KMS-11 (cell line): ENCODE results near the gene SREBF1.

Source experiments
- H2AFZ ChIP-seq: fragments of 200-600 bp; sonication (generic); 2 replicates; pipeline ENCODE4 v1.6.1; 2016; ENCODE audit warnings: antibody characterized with exemption, mixed run types, low read depth
- H3K27ac ChIP-seq: fragments of 200-600 bp; sonication (generic); 2 replicates; pipeline ENCODE4 v1.6.1; 2016; ENCODE audit warnings: mild to moderate bottlenecking, mixed run types
- H3K27me3 ChIP-seq: fragments of 200-600 bp; sonication (generic); 2 replicates; pipeline ENCODE4 v1.6.1; 2017; ENCODE audit warnings: mild to moderate bottlenecking, low read depth, mixed run types, moderate library complexity; ENCODE audit not compliant: insufficient read depth
- H3K36me3 ChIP-seq: fragments of 200-600 bp; sonication (generic); 2 replicates; pipeline ENCODE4 v1.6.1; 2017; ENCODE audit warnings: mild to moderate bottlenecking, mixed run types; ENCODE audit not compliant: insufficient read depth
- H3K4me1 ChIP-seq: fragments of 200-600 bp; sonication (generic); 2 replicates; pipeline ENCODE4 v1.6.1; 2016; ENCODE audit warnings: mild to moderate bottlenecking, low read depth, mixed run types; ENCODE audit not compliant: poor library complexity, severe bottlenecking
- H3K4me2 ChIP-seq: fragments of 200-600 bp; sonication (generic); 2 replicates; pipeline ENCODE4 v1.7.0; 2016; ENCODE audit warnings: mild to moderate bottlenecking, mixed run types
- H3K4me3 ChIP-seq: fragments of 200-600 bp; sonication (generic); IDR thresholded peaks from 2 replicates; pipeline ENCODE4 v1.6.1; 2017; ENCODE audit warnings: low read depth, low read length, mixed read lengths; ENCODE audit not compliant: insufficient read depth
- H3K79me2 ChIP-seq: fragments of 200-600 bp; sonication (generic); 2 replicates; pipeline ENCODE4 v1.6.1; 2016; ENCODE audit warnings: low read depth, mixed run types; ENCODE audit not compliant: insufficient read depth
- H3K9ac ChIP-seq: fragments of 200-600 bp; sonication (generic); 2 replicates; pipeline ENCODE4 v1.6.1; 2016; ENCODE audit warnings: mild to moderate bottlenecking, mixed run types
- H4K20me1 ChIP-seq: fragments of 200-600 bp; sonication (generic); 2 replicates; pipeline ENCODE4 v1.6.1; 2016; ENCODE audit warnings: mild to moderate bottlenecking, mixed run types; ENCODE audit not compliant: insufficient read depth
- TF ChIP-seq, protein P1 (sequence below): fragments of 200-600 bp; sonication (generic); conservative IDR thresholded peaks from 2 replicates; pipeline ENCODE4 v1.6.1; 2017; ENCODE audit warnings: low read depth, mild to moderate bottlenecking, antibody characterized with exemption, low read length, moderate library complexity, mixed read lengths

SREBF1 gene

GRCh38 chr17:17789828-17790636, 46.8 kb downstream of the SREBF1 start:
- Histone ChIP-seq H3K79me2 (no peaks in the 10 kb centered on the region; the same call in 1 of the 2 replicates), H3K9ac (no peak overlapping the region), H4K20me1 (no peaks in the 10 kb centered on the region), H2AFZ (no peak overlapping the region), H3K36me3 (no peaks in the 10 kb centered on the region), H3K4me1 (peaks cover 7% of the 10 kb centered on the region), H3K4me3 (no peak overlapping the region), H3K27me3 (no peaks in the 10 kb centered on the region), H3K4me2 (no peak overlapping the region), H3K27ac (no peak overlapping the region)
- TF ChIP-seq, protein P1, sequence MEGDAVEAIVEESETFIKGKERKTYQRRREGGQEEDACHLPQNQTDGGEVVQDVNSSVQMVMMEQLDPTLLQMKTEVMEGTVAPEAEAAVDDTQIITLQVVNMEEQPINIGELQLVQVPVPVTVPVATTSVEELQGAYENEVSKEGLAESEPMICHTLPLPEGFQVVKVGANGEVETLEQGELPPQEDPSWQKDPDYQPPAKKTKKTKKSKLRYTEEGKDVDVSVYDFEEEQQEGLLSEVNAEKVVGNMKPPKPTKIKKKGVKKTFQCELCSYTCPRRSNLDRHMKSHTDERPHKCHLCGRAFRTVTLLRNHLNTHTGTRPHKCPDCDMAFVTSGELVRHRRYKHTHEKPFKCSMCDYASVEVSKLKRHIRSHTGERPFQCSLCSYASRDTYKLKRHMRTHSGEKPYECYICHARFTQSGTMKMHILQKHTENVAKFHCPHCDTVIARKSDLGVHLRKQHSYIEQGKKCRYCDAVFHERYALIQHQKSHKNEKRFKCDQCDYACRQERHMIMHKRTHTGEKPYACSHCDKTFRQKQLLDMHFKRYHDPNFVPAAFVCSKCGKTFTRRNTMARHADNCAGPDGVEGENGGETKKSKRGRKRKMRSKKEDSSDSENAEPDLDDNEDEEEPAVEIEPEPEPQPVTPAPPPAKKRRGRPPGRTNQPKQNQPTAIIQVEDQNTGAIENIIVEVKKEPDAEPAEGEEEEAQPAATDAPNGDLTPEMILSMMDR, result no peak

DNA sequence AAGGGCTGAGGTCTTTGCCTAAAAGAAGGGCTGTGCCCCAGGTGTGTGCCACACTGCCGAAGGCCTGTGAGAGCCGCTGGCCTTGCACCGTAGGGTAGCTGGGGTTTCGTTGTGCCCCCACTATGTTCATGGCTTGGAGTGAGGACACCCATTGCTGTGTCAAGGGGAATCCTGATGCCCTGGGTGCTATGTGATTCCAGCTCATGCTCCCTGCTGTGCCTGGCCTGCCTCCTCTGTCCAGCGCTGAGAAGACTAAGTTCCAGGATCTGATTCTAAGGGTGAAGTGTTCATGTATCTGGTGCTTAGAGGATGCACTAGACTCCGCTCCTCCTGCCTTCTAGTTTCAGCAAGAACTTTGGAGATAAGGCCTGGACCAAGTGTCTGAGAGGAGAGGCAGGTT, 47.4 kb downstream of the SREBF1 start:
- no peak overlapping the region for H3K4me2 ChIP-seq
- H3K27me3 ChIP-seq, result no peaks in the 10 kb centered on the region
- TF ChIP-seq, protein P1, result no peak
- no peaks in the 10 kb centered on the region for H3K36me3 ChIP-seq
- H3K79me2 ChIP-seq, result no peaks in the 10 kb centered on the region; the same call in 1 of the 2 replicates
- H2AFZ ChIP-seq, result no peak overlapping the region
- H3K4me3 ChIP-seq, result no peak overlapping the region
- H3K9ac ChIP-seq, result no peak overlapping the region
- H4K20me1 ChIP-seq, result no peaks in the 10 kb centered on the region
- H3K4me1 ChIP-seq, result peaks cover 13% of the 10 kb centered on the region
- H3K27ac ChIP-seq, result no peak overlapping the region

GRCh38 chr17:17788967-17789366, 47.8 kb downstream of the SREBF1 start:
- H3K79me2 ChIP-seq, result no peaks in the 10 kb centered on the region; the same call in 1 of the 2 replicates
- no peak overlapping the region for H3K4me3 ChIP-seq
- H3K4me2 ChIP-seq, result no peak overlapping the region
- no peaks in the 10 kb centered on the region for H3K27me3 ChIP-seq
- H2AFZ ChIP-seq, result no peak overlapping the region
- H3K9ac ChIP-seq, result no peak overlapping the region
- TF ChIP-seq, protein P1, result no peak
- H3K27ac ChIP-seq, result no peak overlapping the region
- H4K20me1 ChIP-seq, result no peaks in the 10 kb centered on the region
- H3K4me1 ChIP-seq, result peaks cover 17% of the 10 kb centered on the region
- H3K36me3 ChIP-seq, result no peaks in the 10 kb centered on the region

GRCh38 chr17:17787568-17787967, 49.2 kb downstream of the SREBF1 start:
- Histone ChIP-seq H3K27ac (no peak overlapping the region), H3K4me1 (peaks cover 21% of the 10 kb centered on the region), H3K79me2 (no peaks in the 10 kb centered on the region; the same call in 1 of the 2 replicates), H4K20me1 (no peaks in the 10 kb centered on the region), H3K4me3 (no peak overlapping the region), H2AFZ (no peak overlapping the region), H3K9ac (no peak overlapping the region), H3K36me3 (no peaks in the 10 kb centered on the region), H3K4me2 (no peak overlapping the region), H3K27me3 (no peaks in the 10 kb centered on the region)
- TF ChIP-seq, protein P1, result no peak
